DOHH2 (cell line): Measurements from ENCODE around the gene CUL3.

ENCODE experiments used
- CTCF ChIP-seq: fragments of 200-600 bp; sonication (generic); IDR thresholded peaks from one replicate; pipeline ENCODE4 v1.5.1; 2014; ENCODE audit warnings: antibody characterized with exemption, mild to moderate bottlenecking, low read depth, low read length; ENCODE audit not compliant: poor library complexity, severe bottlenecking
- EZH2phosphoT487 ChIP-seq: fragments of 200-600 bp; sonication (generic); IDR thresholded peaks from 2 replicates; pipeline ENCODE4 v1.6.1; 2017; ENCODE audit warnings: borderline replicate concordance, mild to moderate bottlenecking, antibody characterized with exemption, low read length, moderate library complexity, mixed read lengths

DNA sequence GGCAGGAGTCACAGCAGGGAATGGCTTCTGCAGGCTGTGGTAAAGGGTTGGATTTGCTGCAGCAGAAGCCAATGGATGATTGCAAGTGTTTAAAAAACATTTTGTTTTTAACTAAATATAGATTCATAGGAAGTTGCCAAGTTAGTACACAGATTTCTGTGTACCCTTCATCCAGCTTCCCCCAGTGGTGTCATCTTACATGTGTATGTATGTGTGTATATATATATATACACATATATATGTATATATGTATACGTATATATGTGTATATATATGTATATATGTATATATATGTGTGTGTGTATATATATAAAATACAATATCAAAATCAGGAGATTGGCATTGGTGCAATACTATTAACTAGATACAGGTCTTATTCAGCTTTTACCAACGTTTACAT lies 164.1 kb downstream of the CUL3 start:
- TF ChIP-seq EZH2phosphoT487, result no peak
- TF ChIP-seq CTCF, result no peak
